Activated T-helper 9 cell treated with anti-CD3 and anti-CD28 coated beads, Interleukin-2, amount 50 U/mL, for 16 hours (primary cell): ENCODE data around the gene TIAM1.

Source experiments
- DNase-seq: peaks from one replicate; pipeline ENCODE4 v3.0.0-alpha.2; 2020; ENCODE audit warnings: low read depth

The TIAM1 gene

GRCh38 chr21:31164713-31165694, 179.1 kb downstream of the TIAM1 start:
- DNase-seq: no peak

GRCh38 chr21:31162827-31163226, 181.2 kb downstream of the TIAM1 start:
- no peak for DNase-seq

- no peak for DNase-seq
These were observed 181.9 kb downstream of the TIAM1 start for GRCh38 chr21:31162079-31162699.

GRCh38 chr21:31161157-31161556, 182.9 kb downstream of the TIAM1 start:
- DNase-seq: no peak

GRCh38 chr21:31159808-31160207, 184.3 kb downstream of the TIAM1 start:
- DNase-seq: no peak

GRCh38 chr21:31158789-31159581, 185.1 kb downstream of the TIAM1 start:
- DNase-seq: no peak

GRCh38 chr21:31157756-31158155, 186.3 kb downstream of the TIAM1 start:
- no peak for DNase-seq

- DNase-seq: no peak
These were observed 187.4 kb downstream of the TIAM1 start for GRCh38 chr21:31156662-31157061.

- DNase-seq: no peak
These were observed 187.9 kb downstream of the TIAM1 start for GRCh38 chr21:31156169-31156568.

GRCh38 chr21:31151156-31152045, 192.7 kb downstream of the TIAM1 start:
- no peak for DNase-seq

GRCh38 chr21:31145274-31145673, 198.8 kb downstream of the TIAM1 start:
- no peak for DNase-seq

GRCh38 chr21:31143036-31143435, 201.0 kb downstream of the TIAM1 start:
- DNase-seq: no peak

- no peak for DNase-seq
These were observed 201.5 kb downstream of the TIAM1 start for GRCh38 chr21:31142600-31142999.

GRCh38 chr21:31141389-31142000, 202.6 kb downstream of the TIAM1 start:
- DNase-seq: no peak

- DNase-seq: no peak
These were observed 203.4 kb downstream of the TIAM1 start for GRCh38 chr21:31140676-31141075.

- no peak for DNase-seq
These were observed 204.0 kb downstream of the TIAM1 start for GRCh38 chr21:31140025-31140424.

- no peak for DNase-seq
These were observed 206.1 kb downstream of the TIAM1 start for GRCh38 chr21:31137960-31138359.

GRCh38 chr21:31136891-31137290, 207.2 kb downstream of the TIAM1 start:
- DNase-seq: no peak

GRCh38 chr21:31135531-31136184, 208.4 kb downstream of the TIAM1 start:
- no peak for DNase-seq

- no peak for DNase-seq
These were observed 210.7 kb downstream of the TIAM1 start for GRCh38 chr21:31133243-31133830.
